ENCODE data around the gene FXYD6. TPM values are rescaled to one million over a fixed set of nuclear protein-coding genes. Genes with fewer than 3 reads are reported as not detected.

The FXYD6 gene
- total and polyA plus RNA-seq, 7 donors = 12.3 to 305 (median 243) TPM

DNA sequence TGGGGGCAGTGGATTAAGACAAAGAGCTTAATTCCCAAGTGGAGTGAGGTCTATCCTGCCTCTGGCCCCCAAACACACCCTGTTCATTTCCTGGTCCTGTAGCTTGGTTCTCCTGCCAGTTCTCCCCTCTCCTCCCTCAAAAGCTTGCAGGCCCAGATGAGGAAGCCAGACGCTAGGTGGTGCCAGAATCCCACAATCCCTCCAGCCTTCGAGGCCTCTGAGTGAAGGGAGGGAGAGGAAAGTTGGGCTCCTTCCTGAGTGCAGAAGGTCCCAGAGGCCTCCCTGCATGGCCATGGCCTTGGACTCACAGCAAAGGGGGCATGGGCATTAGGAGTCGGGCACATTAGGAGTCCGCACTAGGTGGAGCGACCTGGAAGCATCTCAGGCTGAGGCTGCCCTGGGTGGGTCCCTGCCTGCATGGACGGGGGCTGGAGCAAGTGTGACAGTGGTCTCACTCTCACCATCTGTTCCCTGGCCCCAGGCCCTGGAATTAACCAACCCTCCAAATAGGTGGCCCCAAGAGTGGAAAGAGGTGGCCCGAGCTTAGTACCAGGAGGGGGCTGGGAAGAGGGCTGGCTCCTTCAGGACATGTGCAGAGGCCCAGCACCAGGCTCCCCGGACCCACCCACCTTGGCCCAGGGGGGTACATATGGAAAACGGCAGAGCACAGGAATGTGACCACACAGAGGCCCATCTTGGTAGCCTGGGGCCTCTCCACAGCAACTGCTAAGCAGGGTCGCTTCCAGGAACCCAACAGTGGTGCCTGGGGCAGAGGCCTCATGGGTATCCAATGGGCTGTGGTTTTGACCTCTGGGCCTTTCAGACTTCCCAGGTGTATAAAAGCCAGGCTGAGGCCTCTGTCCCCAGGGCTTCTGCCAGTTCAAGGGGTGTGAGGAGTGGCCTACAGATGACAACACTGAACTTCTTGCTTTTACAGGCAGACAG is 57.1 kb downstream of the FXYD6 start:
- H3K4me1 ChIP-seq = peaks cover 0 to 52% (median 38%) of the 10 kb centered on the region in 4 donors
- H3K9me3 ChIP-seq = no peaks in the 10 kb centered on the region
- intact Hi-C loops (cut with DNase I) = no loop called here
- no peak overlapping the region for H3K27ac ChIP-seq
- TF ChIP-seq POLR2A (IDR thresholded peaks at IDR 0.05) = no peak
- TF ChIP-seq CTCF (IDR thresholded peaks at IDR 0.05) = peak in 3 of 4 experiments; percentile 14 to 38 (median 18)
- no peaks in the 10 kb centered on the region for H3K36me3 ChIP-seq
- no peak overlapping the region for H3K4me3 ChIP-seq
- peak; percentile 82 for DNase-seq
- 69 to 75% methylated on average over 10 of the region's 10 CpGs for WGBS, 2 donors
- no peaks in the 10 kb centered on the region for H3K27me3 ChIP-seq

- intact Hi-C loops (cut with DNase I) = no loop called here
- DNase-seq = no peak
- Histone ChIP-seq H3K27me3 (no peaks in the 10 kb centered on the region), H3K4me1 (peaks cover 0 to 46% (median 34%) of the 10 kb centered on the region in 4 donors), H3K27ac (peak overlapping the region in 1 of 4 donors; percentile 9), H3K36me3 (no peaks in the 10 kb centered on the region), H3K4me3 (no peak overlapping the region), H3K9me3 (no peaks in the 10 kb centered on the region)
- WGBS, 2 donors = 57 to 59% methylated on average over 9 of the region's 9 CpGs
- TF ChIP-seq POLR2AphosphoS5 (IDR thresholded peaks at IDR 0.05) = no peak
- no peak for TF ChIP-seq EP300 (IDR thresholded peaks at IDR 0.05)
- TF ChIP-seq CTCF (IDR thresholded peaks at IDR 0.05) = no peak
- no peak for TF ChIP-seq POLR2A (IDR thresholded peaks at IDR 0.05)
These were observed 58.2 kb downstream of the FXYD6 start for GRCh38 chr11:117818041-117818873.

DNA sequence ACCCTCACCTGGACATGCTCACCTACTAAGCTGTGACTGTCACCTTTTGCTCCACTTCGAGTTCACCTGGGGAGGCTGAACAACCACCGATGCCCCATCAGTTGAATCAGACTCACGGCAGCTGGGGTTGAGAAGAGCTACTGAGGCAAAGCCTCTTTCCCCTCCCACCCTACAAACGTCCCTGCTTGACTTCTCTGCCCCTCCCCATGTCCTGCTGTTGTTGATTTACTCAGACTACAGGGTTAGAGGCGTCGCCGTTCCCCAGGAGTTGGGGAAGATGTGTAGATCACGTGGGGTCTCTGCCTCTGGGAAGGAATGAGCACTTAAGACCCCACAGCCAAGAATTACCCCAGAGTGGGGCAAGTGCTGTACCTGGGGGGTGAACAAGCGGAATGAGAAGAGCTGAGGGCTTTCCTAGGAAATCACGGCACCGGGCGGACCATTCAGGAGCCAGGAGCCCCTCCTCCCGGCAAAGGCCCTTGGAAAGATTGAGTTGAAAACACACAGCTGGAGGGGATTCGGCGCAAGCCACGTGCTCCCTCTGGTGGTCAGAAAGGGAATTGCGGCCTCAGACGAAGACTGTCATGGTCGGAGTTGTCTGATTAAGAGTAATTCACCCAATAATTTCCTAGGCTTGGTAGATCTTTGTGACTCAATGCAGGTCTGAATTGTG is 59.0 kb downstream of the FXYD6 start:
- peak; percentile 91 for DNase-seq
- Histone ChIP-seq H3K27ac (peak overlapping the region; percentile 11 to 69 (median 38)), H3K27me3 (no peaks in the 10 kb centered on the region), H3K36me3 (no peaks in the 10 kb centered on the region), H3K4me3 (peak overlapping the region in 2 of 4 donors; percentile 11 to 15), H3K9me3 (no peaks in the 10 kb centered on the region), H3K4me1 (peaks cover 0 to 40% (median 32%) of the 10 kb centered on the region in 4 donors)
- TF ChIP-seq EP300 (IDR thresholded peaks at IDR 0.05) = no peak
- TF ChIP-seq POLR2AphosphoS5 (IDR thresholded peaks at IDR 0.05) = peak in 3 of 4 donors; percentile 8 to 67 (median 38)
- TF ChIP-seq POLR2A (IDR thresholded peaks at IDR 0.05) = no peak
- TF ChIP-seq CTCF (IDR thresholded peaks at IDR 0.05) = peak; percentile 95 to 99 (median 98)
- intact Hi-C loops (cut with DNase I) = loop anchor here (1.0 kb wide), 1 partner anchor 391 kb away; no protein-coding TSS in a partner anchor
- WGBS, 2 donors = 13 to 14% methylated on average over 19 of the region's 19 CpGs

DNA sequence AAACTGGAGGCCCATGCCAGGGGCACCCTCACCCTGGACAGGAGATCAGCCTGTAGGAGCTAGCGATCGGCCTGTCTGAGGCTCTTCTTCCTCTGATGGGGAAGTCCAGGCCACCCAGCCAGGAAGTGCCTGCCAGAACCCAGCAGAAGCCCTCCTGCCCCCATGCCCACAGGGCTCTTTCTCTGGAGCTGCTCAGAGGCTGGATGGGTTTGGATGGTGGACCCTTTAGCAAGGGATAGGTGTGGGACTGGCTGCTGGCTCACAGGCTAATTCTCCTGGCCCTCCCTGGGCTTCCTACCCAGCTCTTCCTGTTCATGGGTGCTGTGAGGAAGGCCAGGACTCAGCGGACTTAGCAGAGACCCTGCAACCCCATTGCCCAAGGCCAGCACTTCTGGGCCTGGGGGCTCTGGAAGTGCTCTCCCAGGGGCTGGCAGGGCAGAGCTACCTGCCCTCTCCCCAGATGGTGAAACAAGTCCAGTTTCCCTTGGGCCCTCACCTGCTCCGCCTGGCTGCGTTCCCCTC is 59.6 kb downstream of the FXYD6 start:
- DNase-seq = no peak
- intact Hi-C loops (cut with DNase I) = loop anchor here (1.0 kb wide), 1 partner anchor 391 kb away; no protein-coding TSS in a partner anchor
- 73 to 92% methylated on average over 5 of the region's 5 CpGs for WGBS, 2 donors
- peak overlapping the region; percentile 11 to 69 (median 38) for H3K27ac ChIP-seq
- H3K36me3 ChIP-seq = no peaks in the 10 kb centered on the region
- peaks cover 0 to 35% (median 31%) of the 10 kb centered on the region in 4 donors for H3K4me1 ChIP-seq
- H3K9me3 ChIP-seq = no peaks in the 10 kb centered on the region
- H3K27me3 ChIP-seq = no peaks in the 10 kb centered on the region
- peak overlapping the region in 1 of 4 donors; percentile 11 for H3K4me3 ChIP-seq
- TF ChIP-seq POLR2A (IDR thresholded peaks at IDR 0.05) (no peak), POLR2AphosphoS5 (IDR thresholded peaks at IDR 0.05) (no peak), CTCF (IDR thresholded peaks at IDR 0.05) (no peak), EP300 (IDR thresholded peaks at IDR 0.05) (no peak)

All from sigmoid colon (tissue), 7 donors.